ENCODE results near the gene NKAIN1. TPM values are rescaled to one million over a fixed set of nuclear protein-coding genes. Genes with fewer than 3 reads are reported as not detected.

The NKAIN1 gene
- polyA plus RNA-seq, 1 donor from 2014 or later, result 33.4 TPM

DNA sequence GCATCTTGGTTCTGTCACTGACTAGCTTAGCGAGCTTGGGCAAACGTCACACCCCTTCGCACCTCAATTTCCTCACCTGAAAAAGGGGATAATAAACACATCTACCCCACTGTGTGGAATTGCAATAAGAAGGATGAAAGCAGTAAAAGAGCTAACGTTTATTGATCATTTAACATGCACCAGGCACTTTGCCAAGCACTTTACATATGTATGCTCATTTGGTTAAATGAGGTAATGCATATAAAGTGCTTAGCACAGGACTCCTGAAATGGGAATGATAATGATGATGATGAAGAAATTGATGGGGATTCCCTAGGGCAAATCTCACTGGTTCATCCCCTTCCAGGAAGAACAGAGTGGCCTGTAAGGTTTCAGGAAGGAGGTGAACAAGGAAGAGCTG, 4.8 kb downstream of the NKAIN1 start:
- no peaks in the 10 kb centered on the region for H3K9me3 ChIP-seq (ENCODE audit: low read length)
- peak overlapping the region; percentile 10 for H3K27ac ChIP-seq (ENCODE audit: low read length)
- no peaks in the 10 kb centered on the region for H3K9me2 ChIP-seq (ENCODE audit: insufficient read depth, low read length)
- no peak overlapping the region for H2AFZ ChIP-seq (ENCODE audit: low read depth, low read length)
- peaks cover 65% of the 10 kb centered on the region for H3K79me2 ChIP-seq (replicated peaks; ENCODE audit: insufficient read depth, low read length)
- no peak for TF ChIP-seq POLR2AphosphoS5 (IDR thresholded peaks at IDR 0.05)
- TF ChIP-seq SMC3 (conservative IDR thresholded peaks at IDR 0.05; ENCODE audit: poor library complexity), result no peak
- TF ChIP-seq EZH2 (IDR thresholded peaks at IDR 0.05; ENCODE audit: borderline replicate concordance, insufficient read depth, low read length, poor library complexity, severe bottlenecking), result no peak
- TF ChIP-seq RAD21 (conservative IDR thresholded peaks at IDR 0.05), result no peak
- TF ChIP-seq, protein P1, sequence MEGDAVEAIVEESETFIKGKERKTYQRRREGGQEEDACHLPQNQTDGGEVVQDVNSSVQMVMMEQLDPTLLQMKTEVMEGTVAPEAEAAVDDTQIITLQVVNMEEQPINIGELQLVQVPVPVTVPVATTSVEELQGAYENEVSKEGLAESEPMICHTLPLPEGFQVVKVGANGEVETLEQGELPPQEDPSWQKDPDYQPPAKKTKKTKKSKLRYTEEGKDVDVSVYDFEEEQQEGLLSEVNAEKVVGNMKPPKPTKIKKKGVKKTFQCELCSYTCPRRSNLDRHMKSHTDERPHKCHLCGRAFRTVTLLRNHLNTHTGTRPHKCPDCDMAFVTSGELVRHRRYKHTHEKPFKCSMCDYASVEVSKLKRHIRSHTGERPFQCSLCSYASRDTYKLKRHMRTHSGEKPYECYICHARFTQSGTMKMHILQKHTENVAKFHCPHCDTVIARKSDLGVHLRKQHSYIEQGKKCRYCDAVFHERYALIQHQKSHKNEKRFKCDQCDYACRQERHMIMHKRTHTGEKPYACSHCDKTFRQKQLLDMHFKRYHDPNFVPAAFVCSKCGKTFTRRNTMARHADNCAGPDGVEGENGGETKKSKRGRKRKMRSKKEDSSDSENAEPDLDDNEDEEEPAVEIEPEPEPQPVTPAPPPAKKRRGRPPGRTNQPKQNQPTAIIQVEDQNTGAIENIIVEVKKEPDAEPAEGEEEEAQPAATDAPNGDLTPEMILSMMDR (IDR thresholded peaks at IDR 0.05; ENCODE audit: poor library complexity, severe bottlenecking), result no peak
- no peak for TF ChIP-seq TAF1 (IDR thresholded peaks at IDR 0.05; ENCODE audit: low read depth)
- no peaks in the 10 kb centered on the region for H3K36me3 ChIP-seq (ENCODE audit: insufficient read depth, low read length)
- no peaks in the 10 kb centered on the region for H3F3A ChIP-seq (ENCODE audit: insufficient read depth, low read length, poor library complexity, severe bottlenecking)
- no peaks in the 10 kb centered on the region for H3K27me3 ChIP-seq (ENCODE audit: insufficient read depth, low read depth, low read length)
- H4K20me1 ChIP-seq (ENCODE audit: insufficient read depth), result no peaks in the 10 kb centered on the region
- no peak overlapping the region for H3K4me2 ChIP-seq (ENCODE audit: low read length)
- no peak overlapping the region for H3K4me3 ChIP-seq (ENCODE audit: low read length)
- H3K9ac ChIP-seq (ENCODE audit: low read length), result no peak overlapping the region

DNA sequence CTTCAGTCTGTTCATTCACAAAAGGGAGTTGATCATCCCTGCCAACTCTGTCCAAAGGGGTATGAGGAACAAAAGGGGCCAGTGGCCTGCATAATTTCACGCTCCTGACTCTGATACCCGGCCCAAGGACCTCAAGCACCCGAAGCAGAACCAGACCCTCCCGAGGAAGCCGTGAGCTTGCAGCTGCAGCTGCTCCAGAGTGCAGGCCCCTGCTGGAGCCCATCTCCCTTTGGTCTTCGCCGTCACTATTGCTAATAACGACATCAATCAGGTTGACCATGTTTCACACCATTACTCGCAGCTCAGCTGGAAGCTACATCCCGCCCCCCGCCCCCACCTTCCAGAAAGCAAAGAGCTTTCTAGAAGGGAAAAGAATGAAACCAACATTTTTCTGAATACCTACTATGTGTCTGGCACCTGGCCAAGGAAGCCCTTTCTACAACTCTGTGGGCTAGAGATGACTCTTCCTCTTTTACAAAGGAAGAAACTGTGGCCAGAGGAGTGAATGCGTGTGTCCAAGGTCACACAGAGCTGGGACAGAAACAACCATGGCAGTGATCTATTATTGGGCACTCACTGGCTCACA, 5.5 kb downstream of the NKAIN1 start:
- Histone ChIP-seq H3K4me3 (ENCODE audit: low read length) (no peak overlapping the region), H3K9ac (ENCODE audit: low read length) (no peak overlapping the region), H4K20me1 (ENCODE audit: insufficient read depth) (no peaks in the 10 kb centered on the region), H3K36me3 (ENCODE audit: insufficient read depth, low read length) (no peaks in the 10 kb centered on the region), H3K9me3 (ENCODE audit: low read length) (no peaks in the 10 kb centered on the region), H3K27ac (ENCODE audit: low read length) (peak overlapping the region; percentile 10), H2AFZ (ENCODE audit: low read depth, low read length) (no peak overlapping the region), H3K9me2 (ENCODE audit: insufficient read depth, low read length) (no peaks in the 10 kb centered on the region), H3K4me2 (ENCODE audit: low read length) (no peak overlapping the region), H3F3A (ENCODE audit: insufficient read depth, low read length, poor library complexity, severe bottlenecking) (no peaks in the 10 kb centered on the region), H3K79me2 (replicated peaks; ENCODE audit: insufficient read depth, low read length) (peaks cover 66% of the 10 kb centered on the region), H3K27me3 (ENCODE audit: insufficient read depth, low read depth, low read length) (no peaks in the 10 kb centered on the region)
- TF ChIP-seq SMC3 (conservative IDR thresholded peaks at IDR 0.05; ENCODE audit: poor library complexity) (no peak), MXI1 (conservative IDR thresholded peaks at IDR 0.05; ENCODE audit: poor library complexity, severe bottlenecking) (no peak), POLR2AphosphoS5 (IDR thresholded peaks at IDR 0.05) (no peak)

DNA sequence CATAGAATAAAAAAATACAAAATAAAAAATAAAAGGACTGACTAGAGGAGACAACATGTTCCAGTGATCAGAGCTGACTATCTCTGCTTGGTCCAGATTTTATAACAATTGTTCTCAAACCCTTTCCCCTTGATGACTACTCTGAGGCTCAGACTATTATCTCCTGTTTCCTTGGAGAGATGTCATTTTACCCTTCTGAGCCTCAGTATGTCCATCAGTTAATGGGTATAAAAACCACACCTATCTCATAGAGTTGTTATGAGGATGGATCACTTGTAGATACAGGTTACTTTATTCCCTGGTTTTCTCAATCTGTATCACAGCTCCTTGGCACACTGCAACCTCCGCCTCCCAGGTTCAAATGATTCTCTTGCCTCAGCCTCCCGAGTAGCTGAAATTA, 7.0 kb downstream of the NKAIN1 start:
- H2AFZ ChIP-seq (ENCODE audit: low read depth, low read length), result no peak overlapping the region
- H4K20me1 ChIP-seq (ENCODE audit: insufficient read depth), result no peaks in the 10 kb centered on the region
- H3K79me2 ChIP-seq (replicated peaks; ENCODE audit: insufficient read depth, low read length), result peaks cover 52% of the 10 kb centered on the region
- no peak overlapping the region for H3K4me3 ChIP-seq (ENCODE audit: low read length)
- H3K36me3 ChIP-seq (ENCODE audit: insufficient read depth, low read length), result no peaks in the 10 kb centered on the region
- no peaks in the 10 kb centered on the region for H3K27me3 ChIP-seq (ENCODE audit: insufficient read depth, low read depth, low read length)
- H3K9me2 ChIP-seq (ENCODE audit: insufficient read depth, low read length), result no peaks in the 10 kb centered on the region
- H3K9ac ChIP-seq (ENCODE audit: low read length), result no peak overlapping the region
- H3F3A ChIP-seq (ENCODE audit: insufficient read depth, low read length, poor library complexity, severe bottlenecking), result no peaks in the 10 kb centered on the region
- no peak overlapping the region for H3K4me2 ChIP-seq (ENCODE audit: low read length)
- TF ChIP-seq MXI1 (conservative IDR thresholded peaks at IDR 0.05; ENCODE audit: poor library complexity, severe bottlenecking) (no peak), SMC3 (conservative IDR thresholded peaks at IDR 0.05; ENCODE audit: poor library complexity) (no peak), TAF1 (IDR thresholded peaks at IDR 0.05; ENCODE audit: low read depth) (no peak)
- TF ChIP-seq, protein P2, sequence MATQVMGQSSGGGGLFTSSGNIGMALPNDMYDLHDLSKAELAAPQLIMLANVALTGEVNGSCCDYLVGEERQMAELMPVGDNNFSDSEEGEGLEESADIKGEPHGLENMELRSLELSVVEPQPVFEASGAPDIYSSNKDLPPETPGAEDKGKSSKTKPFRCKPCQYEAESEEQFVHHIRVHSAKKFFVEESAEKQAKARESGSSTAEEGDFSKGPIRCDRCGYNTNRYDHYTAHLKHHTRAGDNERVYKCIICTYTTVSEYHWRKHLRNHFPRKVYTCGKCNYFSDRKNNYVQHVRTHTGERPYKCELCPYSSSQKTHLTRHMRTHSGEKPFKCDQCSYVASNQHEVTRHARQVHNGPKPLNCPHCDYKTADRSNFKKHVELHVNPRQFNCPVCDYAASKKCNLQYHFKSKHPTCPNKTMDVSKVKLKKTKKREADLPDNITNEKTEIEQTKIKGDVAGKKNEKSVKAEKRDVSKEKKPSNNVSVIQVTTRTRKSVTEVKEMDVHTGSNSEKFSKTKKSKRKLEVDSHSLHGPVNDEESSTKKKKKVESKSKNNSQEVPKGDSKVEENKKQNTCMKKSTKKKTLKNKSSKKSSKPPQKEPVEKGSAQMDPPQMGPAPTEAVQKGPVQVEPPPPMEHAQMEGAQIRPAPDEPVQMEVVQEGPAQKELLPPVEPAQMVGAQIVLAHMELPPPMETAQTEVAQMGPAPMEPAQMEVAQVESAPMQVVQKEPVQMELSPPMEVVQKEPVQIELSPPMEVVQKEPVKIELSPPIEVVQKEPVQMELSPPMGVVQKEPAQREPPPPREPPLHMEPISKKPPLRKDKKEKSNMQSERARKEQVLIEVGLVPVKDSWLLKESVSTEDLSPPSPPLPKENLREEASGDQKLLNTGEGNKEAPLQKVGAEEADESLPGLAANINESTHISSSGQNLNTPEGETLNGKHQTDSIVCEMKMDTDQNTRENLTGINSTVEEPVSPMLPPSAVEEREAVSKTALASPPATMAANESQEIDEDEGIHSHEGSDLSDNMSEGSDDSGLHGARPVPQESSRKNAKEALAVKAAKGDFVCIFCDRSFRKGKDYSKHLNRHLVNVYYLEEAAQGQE (IDR thresholded peaks at IDR 0.05; ENCODE audit: borderline replicate concordance), result no peak
- TF ChIP-seq, protein P1 (IDR thresholded peaks at IDR 0.05; ENCODE audit: poor library complexity, severe bottlenecking), result no peak
- H3K27ac ChIP-seq (ENCODE audit: low read length), result no peak overlapping the region
- H3K9me3 ChIP-seq (ENCODE audit: low read length), result no peaks in the 10 kb centered on the region

All from neural cell (in vitro differentiated cells).